Inflammatory macrophage (primary cell): ENCODE results near the gene SLC35B4.

Experiments used
- DNase-seq, 2 donors: peaks; one replicate each; pipeline ENCODE4 v3.0.0-alpha.2; 2020 to 2022
- total RNA-seq, 18 experiments: gene quantifications; one replicate each; lab custom pipeline; 2026; ENCODE audit warnings: mixed read lengths in 6 of 18, inconsistent platforms in 2 of 18; lab: John Stamatoyannopoulos, UW

Gene SLC35B4
- total RNA-seq = 21.8 to 94.9 (median 72.2) reads per million in 18 experiments

DNA sequence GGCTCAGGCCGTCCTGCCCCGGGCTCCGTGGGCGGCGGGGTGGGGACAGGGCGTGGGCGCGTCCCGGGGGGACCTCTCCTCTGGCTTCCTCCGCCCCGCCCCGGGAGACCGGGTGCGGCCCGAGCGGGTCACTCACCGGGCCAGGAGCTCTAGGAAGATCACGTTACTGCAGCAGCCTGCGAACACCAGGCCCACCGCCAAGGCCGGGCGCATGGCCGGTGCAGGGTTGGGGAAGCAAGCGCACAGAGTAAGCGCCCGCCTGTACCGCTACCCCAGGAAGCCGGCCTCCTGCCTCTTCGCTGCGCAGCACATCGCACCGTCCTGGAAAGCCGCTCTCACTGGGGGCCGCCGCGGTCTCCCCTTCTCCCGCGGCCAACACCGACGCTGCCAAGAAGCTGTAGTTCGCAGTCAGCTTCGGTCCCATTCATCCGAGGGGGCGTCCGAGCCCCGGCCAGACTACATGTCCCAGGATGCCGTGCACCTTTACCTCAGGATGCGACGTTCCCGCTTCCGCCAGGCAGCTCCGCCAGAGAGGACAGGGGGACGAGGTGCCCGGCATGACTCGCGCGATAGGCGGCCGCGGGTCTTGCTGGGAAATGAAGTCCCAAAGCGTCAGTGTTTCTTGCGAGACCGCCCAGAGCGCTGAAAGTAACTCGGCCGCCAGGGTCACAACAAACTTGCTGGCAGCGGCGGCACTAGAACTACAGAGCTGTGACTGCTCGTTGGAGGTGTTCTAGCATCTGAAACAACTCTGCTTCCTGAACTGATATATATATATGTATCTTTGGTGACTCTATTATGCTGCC is at the start of gene SLC35B4:
SLC35B4 (minus strand) TSS at position 392 of the 806 bp plus-strand sequence; CDS start at position 213, 179 bp downstream.
- DNase-seq = peak; percentile 95 to 97

DNA sequence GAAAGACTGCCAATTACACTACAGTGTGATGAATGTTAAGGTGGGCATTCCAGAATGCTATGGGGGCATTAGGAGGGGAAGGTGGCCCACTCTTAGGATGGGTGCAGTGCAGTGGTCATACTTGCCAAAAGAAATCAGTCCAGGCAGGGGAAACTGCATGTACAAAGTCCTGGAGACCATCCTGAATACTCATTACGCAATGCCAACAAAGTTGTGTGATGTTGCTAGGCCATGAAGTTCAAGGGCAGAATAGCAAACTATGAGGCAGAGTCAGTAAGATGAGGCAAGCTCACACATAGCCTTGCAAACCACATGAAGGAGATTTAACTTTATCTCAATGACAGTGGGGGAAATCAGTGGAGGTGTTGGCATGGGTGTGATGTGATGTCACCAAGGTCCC is 49.8 kb upstream of the SLC35B4 start:
- DNase-seq = no peak

GRCh38 chr7:134365341-134366054 is 48.8 kb upstream of the SLC35B4 start:
- DNase-seq = no peak

DNA sequence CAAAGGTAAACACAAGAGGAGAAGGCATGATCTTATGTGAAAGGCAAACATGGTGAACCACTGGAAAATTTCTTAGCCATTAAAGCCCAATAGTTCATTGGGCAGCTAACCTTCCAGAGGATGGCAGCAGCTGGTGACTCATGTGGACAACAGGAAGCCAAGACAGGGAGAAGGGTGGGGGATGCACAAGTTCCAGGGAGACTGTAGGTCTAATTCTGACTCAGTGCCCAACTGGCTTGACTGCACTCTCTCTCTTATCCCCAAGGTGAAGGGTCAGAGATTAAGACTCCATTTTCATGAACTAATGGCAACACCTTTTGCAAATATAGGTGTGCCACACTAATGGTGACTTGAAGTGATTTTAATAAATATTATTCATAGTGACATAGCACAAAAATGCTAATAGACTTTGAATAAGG is 47.9 kb upstream of the SLC35B4 start:
- DNase-seq = no peak

- DNase-seq = peak; percentile 15 to 24
Measured at GRCh38 chr7:134362587-134363483, 46.1 kb upstream of the SLC35B4 start.

- DNase-seq = no peak
Measured at GRCh38 chr7:134359787-134360432, 43.2 kb upstream of the SLC35B4 start.

DNA sequence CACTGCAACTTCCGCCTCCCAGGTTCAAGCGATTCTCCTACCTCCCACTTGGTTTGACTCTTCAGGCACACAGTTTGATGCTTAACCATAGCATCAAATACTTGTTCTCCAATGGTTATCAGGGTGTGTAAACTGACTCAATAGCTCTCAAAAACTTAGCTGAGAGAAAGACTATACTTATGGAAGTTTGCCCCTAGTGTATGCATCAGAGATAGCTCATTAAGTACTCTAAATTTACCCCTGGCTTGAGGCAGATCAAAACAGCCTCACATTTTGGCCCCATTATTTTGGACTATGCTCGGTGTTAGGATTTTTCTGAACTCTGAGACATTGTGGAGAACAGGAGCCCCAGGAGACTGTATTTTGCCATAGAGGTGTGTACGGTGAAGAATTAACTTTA is 40.8 kb upstream of the SLC35B4 start:
- DNase-seq = no peak

DNA sequence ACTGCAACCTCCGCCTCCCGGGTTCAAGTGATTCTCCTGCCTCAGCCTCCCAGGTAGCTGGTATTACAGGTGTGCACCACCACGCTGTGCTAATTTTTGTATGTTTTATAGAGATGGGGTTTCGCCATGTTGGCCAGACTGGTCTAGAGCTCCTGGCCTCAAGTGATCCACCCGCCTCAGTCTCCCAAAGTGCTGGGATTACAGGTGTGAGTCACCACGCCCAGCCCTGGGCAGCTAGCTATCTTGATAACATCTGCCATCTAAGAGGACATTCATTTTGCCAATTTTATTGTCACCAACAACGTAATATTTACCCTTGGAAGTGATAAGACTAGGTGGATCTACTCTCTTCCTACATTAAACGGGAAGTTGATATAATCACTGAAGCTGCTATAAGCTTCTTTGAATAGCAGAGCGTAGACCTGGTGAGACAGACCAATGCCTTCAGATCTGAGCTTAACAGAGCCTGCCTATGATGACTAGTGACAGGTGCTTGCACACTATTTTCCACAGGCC is 39.7 kb upstream of the SLC35B4 start:
- DNase-seq = no peak

- peak; percentile 70 to 74 for DNase-seq
Measured at GRCh38 chr7:134355927-134356326, 39.2 kb upstream of the SLC35B4 start.

DNA sequence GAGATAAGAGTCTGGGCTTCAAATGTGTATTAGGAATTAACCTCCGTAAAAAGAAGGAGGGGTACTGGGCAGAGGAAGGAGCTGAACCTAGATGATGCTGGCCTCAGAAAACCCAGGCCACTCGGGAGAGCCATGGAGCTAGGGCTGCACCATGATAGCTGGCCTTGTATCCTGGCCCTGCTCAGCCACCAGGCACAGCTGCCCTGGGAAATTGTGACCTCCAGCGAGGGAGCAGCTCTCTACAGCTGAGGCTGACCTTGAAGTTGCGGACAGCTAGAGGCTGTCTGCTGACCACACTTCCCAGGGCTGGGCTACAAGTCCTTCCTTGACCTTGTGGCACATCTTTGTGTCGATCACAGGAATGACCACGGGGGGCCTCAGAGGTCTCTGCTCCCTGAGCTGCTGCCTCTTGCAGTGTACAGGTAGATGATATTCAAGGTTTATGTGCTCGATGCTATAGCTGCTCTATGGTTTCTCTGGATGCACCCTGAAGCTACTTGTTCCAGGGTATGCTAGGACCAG is 38.3 kb upstream of the SLC35B4 start:
- DNase-seq = no peak

DNA sequence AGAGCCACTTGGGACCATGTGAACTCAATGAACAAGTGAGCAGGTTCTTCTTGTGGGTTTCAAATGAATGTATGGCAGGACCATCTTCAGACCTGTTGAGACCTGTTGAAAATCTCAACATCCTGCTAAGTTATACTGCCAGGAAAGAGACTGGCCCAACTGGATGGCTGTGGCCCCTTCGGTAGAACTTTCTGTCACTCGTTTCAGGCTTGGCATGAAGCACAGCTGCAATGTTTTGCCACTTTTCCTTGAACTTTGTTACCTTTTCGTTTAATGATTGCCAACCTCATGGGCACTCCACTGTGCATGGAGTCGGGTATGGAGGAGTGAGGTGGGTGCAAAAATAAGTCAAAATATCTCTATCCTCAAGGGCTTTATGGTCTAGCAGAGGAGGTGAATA is 36.7 kb upstream of the SLC35B4 start:
- no peak for DNase-seq

- no peak for DNase-seq
Measured at GRCh38 chr7:134351424-134351823, 34.7 kb upstream of the SLC35B4 start.

DNA sequence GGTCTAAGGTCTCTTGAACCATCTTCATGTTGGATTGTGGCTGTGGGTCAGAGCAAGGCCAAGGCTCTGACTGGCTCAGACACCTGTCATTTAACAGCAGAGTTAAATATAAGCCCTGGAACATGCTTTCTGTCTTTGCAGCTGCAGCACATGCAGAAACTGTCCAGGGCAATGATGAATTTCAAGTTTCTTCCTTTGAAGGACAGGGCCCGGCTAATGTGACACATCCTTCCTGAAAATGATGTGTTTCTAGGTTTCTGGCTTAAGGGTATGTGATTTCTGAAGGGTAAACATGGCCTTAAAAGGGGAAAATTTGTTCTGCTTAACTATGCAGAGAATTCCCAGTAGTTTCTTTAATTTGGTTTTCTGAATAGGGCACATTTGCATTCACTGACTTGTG is 34.0 kb upstream of the SLC35B4 start:
- DNase-seq = no peak

GRCh38 chr7:134347567-134347966 is 30.8 kb upstream of the SLC35B4 start:
- DNase-seq = no peak

GRCh38 chr7:134343796-134344195 is 27.1 kb upstream of the SLC35B4 start:
- no peak for DNase-seq

DNA sequence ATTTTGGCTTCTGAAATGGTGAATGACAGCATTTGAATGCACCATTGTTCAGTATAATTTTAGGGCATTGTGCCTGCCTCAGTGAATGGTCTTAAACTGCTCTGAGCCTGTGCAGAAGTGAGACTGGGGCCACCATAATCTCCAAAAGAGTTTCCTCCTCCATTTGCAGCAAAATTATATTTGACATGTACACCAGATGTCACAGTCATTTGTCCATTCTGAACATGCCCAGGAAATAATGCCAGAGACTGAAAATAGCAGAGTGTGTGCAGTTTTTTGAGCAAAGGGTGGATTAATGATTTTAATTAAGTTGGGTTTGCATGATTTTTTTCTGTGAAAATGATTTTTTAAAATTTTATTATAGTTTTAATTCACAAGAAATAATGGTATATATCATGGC is 26.4 kb upstream of the SLC35B4 start:
- DNase-seq = no peak

DNA sequence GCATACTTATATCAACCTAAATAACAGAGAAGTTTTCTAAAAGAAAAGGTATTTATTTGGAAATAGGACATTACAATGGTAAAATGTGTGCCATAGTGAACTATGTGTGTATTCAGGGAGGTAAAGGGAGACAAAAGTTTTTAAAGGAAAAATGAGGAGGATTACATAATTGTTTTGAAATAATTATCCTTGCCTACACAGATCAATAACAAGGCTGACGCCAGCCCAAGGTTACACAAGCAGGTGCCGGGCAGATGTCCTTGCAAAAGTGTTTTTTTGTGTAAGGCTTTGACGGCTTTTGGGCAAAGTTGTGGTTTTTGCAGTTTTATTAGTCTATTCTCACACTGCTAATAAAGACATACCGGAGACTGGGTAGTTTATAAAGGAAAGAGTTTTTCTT is 22.7 kb upstream of the SLC35B4 start:
- DNase-seq = no peak

DNA sequence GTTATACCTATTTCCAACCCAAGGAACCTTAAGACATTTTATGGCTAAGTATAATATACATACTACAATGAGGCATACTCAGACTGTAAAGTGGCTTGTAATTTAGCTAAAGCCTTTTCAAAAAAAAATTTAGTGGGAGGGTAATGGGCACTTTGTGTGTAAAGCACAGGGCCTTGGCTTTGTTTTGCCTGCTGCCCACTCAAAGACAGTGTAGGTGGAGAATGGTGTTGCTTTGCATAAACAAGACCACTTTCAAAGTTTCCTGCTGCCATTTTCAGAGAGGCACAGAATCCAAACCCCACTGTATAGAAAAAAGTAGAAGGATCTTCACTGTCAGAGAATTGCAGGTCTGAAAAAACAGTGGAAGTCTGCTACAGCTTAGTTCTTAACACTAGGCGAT is 21.2 kb upstream of the SLC35B4 start:
- DNase-seq = no peak

GRCh38 chr7:134334408-134334807 is 17.7 kb upstream of the SLC35B4 start:
- no peak for DNase-seq

DNA sequence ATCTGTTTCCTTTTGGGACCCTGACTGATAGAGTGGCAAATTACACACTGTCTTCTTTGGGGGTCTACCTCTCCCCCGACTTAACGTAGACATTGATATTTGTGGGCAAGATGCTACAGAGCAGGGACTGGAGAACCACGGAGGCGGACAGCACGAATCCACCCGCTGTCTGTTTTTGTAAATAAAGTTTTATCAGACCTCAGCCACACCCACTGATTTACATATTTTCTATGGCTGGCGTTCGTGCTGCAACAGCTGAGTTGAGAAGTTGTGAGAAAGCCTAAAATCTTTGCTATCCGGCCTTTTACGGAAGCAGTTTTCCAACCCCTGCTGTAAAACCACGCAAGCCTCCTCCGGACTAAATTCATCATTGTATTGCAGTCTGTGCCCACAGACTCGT is 17.2 kb upstream of the SLC35B4 start:
- DNase-seq = no peak

DNA sequence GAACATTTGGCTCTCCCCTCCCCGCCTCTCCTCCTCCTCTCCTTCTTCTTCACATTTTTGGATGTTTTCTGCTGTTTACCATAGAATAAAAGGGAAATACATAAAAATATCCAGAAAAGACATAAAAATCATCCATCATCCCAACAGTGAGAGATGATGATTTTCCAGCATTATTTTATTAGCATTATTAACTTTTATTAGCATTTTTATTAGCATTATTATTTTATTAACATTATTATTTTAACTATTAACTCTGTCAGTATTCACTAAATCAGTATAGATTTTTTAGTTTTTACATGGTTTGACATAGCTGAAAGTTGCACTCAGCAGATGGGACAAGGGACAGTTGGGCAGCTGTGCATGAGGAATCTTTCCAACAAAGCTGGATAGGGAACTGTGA is 16.2 kb upstream of the SLC35B4 start:
- no peak for DNase-seq

DNA sequence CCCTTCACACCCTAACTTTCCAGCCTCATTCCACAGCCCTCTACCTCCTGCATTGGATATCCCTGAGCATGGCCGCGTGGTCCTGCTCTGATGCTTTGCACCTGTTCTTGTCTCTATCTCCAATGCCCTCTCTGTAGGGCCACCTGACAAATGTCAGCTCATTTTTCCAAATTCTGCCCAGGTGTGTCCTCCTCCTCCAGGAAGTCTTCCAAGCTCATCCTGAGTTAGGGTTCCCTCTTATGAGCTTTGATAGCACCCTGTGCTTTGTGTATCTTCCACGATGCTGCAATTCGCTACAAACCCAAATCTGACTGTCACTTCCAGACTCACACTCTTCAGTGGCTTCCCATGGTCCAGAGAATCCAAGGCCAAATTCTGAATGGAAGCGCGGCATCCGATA is 14.7 kb upstream of the SLC35B4 start:
- DNase-seq = no peak
